Gastrocnemius medialis (tissue), 4 donors: Measurements from ENCODE around the gene SHROOM3.

Experiments
- CTCF ChIP-seq, 5 experiments: fragments of 450-650 bp in 3 of 5; fragments of 200-600 bp in 2 of 5; sonication (generic) in 2 of 5; IDR thresholded peaks in 4 of 5; conservative IDR thresholded peaks in 1 of 5; 1 replicate in 4 of 5; 2 replicates in 1 of 5; pipeline ENCODE4 v1.5.1; 2016 to 2019; ENCODE audit warnings: antibody characterized with exemption in 5 of 5, mild to moderate bottlenecking in 3 of 5, moderate library complexity in 3 of 5
- POLR2A ChIP-seq, 2 donors: fragments of 450-650 bp; IDR thresholded peaks; one replicate each; pipeline ENCODE4 v1.6.1; 2017; ENCODE audit warnings: antibody characterized with exemption in 2 of 2, mild to moderate bottlenecking in 2 of 2, moderate library complexity in 2 of 2

GRCh38 chr4:76718021-76718420, 283.0 kb downstream of the SHROOM3 start:
- TF ChIP-seq CTCF (IDR thresholded peaks at IDR 0.05 in 4 of 5, conservative IDR thresholded peaks at IDR 0.05 in 1 of 5): no peak
- no peak for TF ChIP-seq POLR2A (IDR thresholded peaks at IDR 0.05)
